ENCODE measurements around the gene REXO1. TPM values are rescaled to one million over a fixed set of nuclear protein-coding genes. Genes with fewer than 3 reads are reported as not detected.

Gene REXO1
- total and polyA plus RNA-seq, 9 of the 15 experiments (the other 6 are each of a cell fraction or from before 2014, with no cell fraction given): 0.04 to 63.3 (median 15.8) TPM

DNA sequence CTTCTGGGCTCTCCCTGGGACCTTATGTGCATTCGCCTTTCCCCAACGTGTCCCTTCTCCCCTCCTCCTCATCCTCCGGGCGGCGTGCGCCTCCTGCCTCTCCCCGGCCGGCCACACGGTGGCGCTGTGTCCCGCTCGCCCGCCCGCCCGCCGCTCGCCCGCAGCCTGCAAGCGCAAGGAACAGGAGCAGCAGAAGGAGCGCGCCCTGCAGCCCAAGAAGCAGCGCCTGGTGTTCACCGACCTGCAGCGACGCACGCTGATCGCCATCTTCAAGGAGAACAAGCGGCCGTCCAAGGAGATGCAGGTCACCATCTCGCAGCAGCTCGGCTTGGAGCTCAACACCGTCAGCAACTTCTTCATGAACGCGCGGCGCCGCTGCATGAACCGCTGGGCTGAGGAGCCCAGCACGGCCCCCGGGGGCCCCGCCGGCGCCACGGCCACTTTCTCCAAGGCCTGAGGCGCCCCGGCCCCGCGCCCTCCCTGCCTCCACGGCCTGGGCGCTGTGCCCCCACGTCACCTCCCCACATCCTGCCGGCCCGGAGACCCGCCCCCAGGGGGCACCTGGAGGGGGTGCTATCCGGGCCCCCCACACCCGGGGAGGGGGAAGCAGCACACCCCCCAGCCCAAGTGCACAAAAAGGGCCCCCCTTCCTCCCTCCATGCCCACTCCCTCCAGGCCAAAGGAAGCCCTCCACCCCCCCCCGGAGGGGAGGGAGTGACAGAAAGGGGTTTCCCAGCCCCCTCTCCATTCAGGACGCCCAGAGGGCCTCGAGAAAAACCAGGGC, 73.1 kb downstream of the REXO1 start:
- 4% methylated on average over 37 of the region's 59 CpGs for WGBS (ENCODE audit: insufficient coverage, low coverage, missing lambda C conversion rate)
- TF ChIP-seq AFF1 (IDR thresholded peaks at IDR 0.05; ENCODE audit: low read depth in 1 of 2, partially characterized antibody in 2 of 2): no peak
- no peak for TF ChIP-seq ZNF780A (CRISPR knock-in tag; IDR thresholded peaks at IDR 0.05)
- TF ChIP-seq ARNT (IDR thresholded peaks at IDR 0.05): no peak
- peak in 1 of 2 experiments; percentile 57; a peak in 2 of 4 replicates for TF ChIP-seq TRIM24 (IDR thresholded peaks at IDR 0.05)
- TF ChIP-seq, protein P1, sequence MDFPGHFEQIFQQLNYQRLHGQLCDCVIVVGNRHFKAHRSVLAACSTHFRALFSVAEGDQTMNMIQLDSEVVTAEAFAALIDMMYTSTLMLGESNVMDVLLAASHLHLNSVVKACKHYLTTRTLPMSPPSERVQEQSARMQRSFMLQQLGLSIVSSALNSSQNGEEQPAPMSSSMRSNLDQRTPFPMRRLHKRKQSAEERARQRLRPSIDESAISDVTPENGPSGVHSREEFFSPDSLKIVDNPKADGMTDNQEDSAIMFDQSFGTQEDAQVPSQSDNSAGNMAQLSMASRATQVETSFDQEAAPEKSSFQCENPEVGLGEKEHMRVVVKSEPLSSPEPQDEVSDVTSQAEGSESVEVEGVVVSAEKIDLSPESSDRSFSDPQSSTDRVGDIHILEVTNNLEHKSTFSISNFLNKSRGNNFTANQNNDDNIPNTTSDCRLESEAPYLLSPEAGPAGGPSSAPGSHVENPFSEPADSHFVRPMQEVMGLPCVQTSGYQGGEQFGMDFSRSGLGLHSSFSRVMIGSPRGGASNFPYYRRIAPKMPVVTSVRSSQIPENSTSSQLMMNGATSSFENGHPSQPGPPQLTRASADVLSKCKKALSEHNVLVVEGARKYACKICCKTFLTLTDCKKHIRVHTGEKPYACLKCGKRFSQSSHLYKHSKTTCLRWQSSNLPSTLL (IDR thresholded peaks at IDR 0.05): no peak
- TF ChIP-seq, protein P2, sequence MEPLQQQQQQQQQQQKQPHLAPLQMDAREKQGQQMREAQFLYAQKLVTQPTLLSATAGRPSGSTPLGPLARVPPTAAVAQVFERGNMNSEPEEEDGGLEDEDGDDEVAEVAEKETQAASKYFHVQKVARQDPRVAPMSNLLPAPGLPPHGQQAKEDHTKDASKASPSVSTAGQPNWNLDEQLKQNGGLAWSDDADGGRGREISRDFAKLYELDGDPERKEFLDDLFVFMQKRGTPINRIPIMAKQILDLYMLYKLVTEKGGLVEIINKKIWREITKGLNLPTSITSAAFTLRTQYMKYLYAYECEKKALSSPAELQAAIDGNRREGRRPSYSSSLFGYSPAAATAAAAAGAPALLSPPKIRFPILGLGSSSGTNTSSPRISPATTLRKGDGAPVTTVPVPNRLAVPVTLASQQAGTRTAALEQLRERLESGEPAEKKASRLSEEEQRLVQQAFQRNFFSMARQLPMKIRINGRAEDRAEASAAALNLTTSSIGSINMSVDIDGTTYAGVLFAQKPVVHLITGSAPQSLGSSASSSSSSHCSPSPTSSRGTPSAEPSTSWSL (CRISPR knock-in tag; IDR thresholded peaks at IDR 0.05; ENCODE audit: borderline replicate concordance): no peak
- TF ChIP-seq ZNF232 (CRISPR knock-in tag; IDR thresholded peaks at IDR 0.05): no peak
- no peak for TF ChIP-seq ZNF717 (CRISPR knock-in tag; IDR thresholded peaks at IDR 0.05)
- TF ChIP-seq SMC3 (conservative IDR thresholded peaks at IDR 0.05; ENCODE audit: insufficient read depth, low read depth, low read length): peak; percentile 84; the same call in 1 of the 2 replicates
- TF ChIP-seq, protein P3, sequence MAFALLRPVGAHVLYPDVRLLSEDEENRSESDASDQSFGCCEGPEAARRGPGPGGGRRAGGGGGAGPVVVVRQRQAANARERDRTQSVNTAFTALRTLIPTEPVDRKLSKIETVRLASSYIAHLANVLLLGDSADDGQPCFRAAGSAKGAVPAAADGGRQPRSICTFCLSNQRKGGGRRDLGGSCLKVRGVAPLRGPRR (CRISPR knock-in tag; IDR thresholded peaks at IDR 0.05): no peak
- TF ChIP-seq ZFP36 (IDR thresholded peaks at IDR 0.05; ENCODE audit: low read depth, low read length, partially characterized antibody): no peak
- TF ChIP-seq NCOR1 (IDR thresholded peaks at IDR 0.05): no peak
- TF ChIP-seq PHF20 (IDR thresholded peaks at IDR 0.05; ENCODE audit: partially characterized antibody): peak; percentile 42
- TF ChIP-seq MCM2 (IDR thresholded peaks at IDR 0.05; ENCODE audit: low read depth): no peak

More for the DNA sequence above, 73.1 kb downstream of the REXO1 start:
- peak overlapping the region in 1 of 2 experiments; percentile 80; a peak in 2 of 4 replicates for H3K9ac ChIP-seq (ENCODE audit: insufficient read depth in 1 of 2, low read depth in 2 of 2, low read length in 2 of 2)
- no peak overlapping the region for H3K27ac ChIP-seq (ENCODE audit: extremely low read depth, low read depth, low read length)
- no peaks in the 10 kb centered on the region for H4K20me1 ChIP-seq (replicated peaks; ENCODE audit: control insufficient read depth, insufficient read depth, low read length)
- intact Hi-C loops (cut with micrococcal nuclease): loop anchor here (1.0 to 2.0 kb wide), 3 partner anchors 20 to 51 kb away; partner anchors contain the start of gene ATP8B3
- H3K36me3 ChIP-seq (ENCODE audit: control insufficient read depth, insufficient read depth, low read length): no peaks in the 10 kb centered on the region
- peaks cover 11% of the 10 kb centered on the region for H3K9me3 ChIP-seq (replicated peaks; ENCODE audit: control insufficient read depth, insufficient read depth, low read depth, low read length)
- in situ Hi-C loops (cut with MboI): no loop called here
- FAIRE-seq: peak; percentile 83
- no peaks in the 10 kb centered on the region for H3K79me2 ChIP-seq (ENCODE audit: control insufficient read depth, insufficient read depth, low read length)
- POLR2A ChIA-PET: no interaction called here
- H3K4me2 ChIP-seq (ENCODE audit: insufficient read depth, low read length): peak overlapping the region; percentile 70
- peak; percentile 84 to 89 (median 86) for DNase-seq (ENCODE audit: extremely low read depth in 1 of 4, low spot score in 3 of 4)
- peaks cover 0 to 26% of the 10 kb centered on the region in 2 experiments; a peak in 3 of 5 replicates for H3K4me1 ChIP-seq (replicated peaks in 1 of 2; ENCODE audit: control insufficient read depth in 2 of 2, insufficient read depth in 2 of 2, low read length in 2 of 2)
- peaks cover 0 to 19% of the 10 kb centered on the region in 2 experiments; a peak in 1 of 5 replicates for H3K27me3 ChIP-seq (ENCODE audit: control insufficient read depth in 2 of 2, insufficient read depth in 2 of 2, low read length in 2 of 2)
- no TSS peak for BruUV-seq (replicated peaks)
- H3K9me1 ChIP-seq (ENCODE audit: control insufficient read depth, insufficient read depth, low read length): no peaks in the 10 kb centered on the region
- peak; percentile 98 for ATAC-seq
- peak overlapping the region; percentile 94 for H2AFZ ChIP-seq (ENCODE audit: low read depth, low read length)
- peak overlapping the region; percentile 25 for H3K4me3 ChIP-seq
- CTCF ChIA-PET (ENCODE audit: low intra/inter-chr PET ratio): interaction anchor here (0.6 to 1.6 kb wide), 5 partner anchors 21 to 103 kb away, joined by 3 to 7 read pairs (median 3); partner anchors contain the start of genes ATP8B3 and REXO1

All from K562 (cell line).